ENCODE results near the gene DENND4A.
"Not testable (repeated sequence)": the region's sequence is repeated elsewhere in the genome, so short reads cannot be mapped to it uniquely, and the experiment has no call there.

DENND4A gene

DNA sequence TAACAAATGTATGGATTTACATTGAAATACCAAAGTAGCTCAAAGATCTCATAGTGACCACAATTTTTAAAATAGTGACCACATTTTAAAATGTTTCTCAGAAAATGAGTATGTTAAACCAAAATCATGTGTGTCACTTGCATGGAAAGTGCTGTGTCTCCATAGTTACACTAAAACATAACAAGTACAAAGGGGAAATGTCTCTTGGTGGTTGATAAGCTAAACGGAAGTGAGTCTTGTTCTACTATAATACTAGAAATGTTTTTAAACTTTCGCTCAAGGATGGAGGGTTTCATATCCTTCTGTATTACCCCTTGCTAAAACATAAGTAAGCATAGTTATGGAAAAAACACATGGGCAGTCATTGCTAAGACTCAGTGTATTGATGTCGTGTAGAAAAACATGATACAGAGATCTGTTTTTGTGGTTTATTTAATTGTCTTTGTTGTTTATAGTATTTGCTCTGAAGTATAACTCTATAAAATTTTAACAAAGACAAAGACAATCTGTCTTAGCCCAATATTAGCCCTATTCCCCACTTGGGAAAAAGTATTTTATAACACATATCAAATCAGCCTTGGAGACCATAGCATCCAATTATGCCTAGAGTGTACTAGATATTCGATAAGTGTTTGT, 27.0 kb upstream of the DENND4A start:
- DNase-seq, result no peak

DNA sequence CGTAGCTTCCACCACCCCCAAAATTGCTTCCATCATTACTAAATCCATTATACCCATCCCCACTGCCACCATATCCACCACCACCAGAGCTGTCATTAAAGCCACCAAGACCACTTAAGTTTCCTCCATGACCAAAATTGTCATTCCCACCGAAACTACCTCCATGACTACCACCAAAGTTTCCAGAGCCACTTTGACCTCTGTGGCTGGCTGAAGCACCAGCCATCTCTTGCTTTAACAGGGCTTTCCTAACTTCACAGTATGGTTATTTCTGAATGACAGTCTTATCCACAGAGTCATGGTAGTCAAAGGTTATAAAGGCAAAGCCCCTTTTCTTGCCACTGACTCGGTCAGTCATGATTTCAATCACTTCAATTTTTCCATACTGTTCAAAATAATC, 24.3 kb upstream of the DENND4A start:
- no peak for DNase-seq

DNA sequence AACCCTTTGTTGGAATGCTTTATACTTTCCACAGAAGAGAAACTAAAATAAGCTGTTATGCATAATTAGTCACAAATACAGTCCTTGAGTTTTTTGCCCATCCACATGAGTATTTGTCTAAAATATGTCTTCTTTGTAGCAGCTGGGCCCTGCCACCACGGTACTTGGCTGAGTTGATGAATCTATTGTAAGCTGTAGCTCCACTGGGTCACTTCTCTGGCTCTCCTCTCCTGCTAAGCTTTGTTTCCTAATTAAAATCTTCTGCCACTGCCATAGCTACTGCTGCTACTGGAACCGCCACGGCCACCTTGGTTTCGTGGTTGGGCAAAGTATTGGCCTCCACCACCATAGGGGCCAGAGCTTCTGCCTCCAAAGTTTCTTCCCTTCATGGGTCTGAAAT, 23.9 kb upstream of the DENND4A start:
- DNase-seq, result not testable (repeated sequence)

DNA sequence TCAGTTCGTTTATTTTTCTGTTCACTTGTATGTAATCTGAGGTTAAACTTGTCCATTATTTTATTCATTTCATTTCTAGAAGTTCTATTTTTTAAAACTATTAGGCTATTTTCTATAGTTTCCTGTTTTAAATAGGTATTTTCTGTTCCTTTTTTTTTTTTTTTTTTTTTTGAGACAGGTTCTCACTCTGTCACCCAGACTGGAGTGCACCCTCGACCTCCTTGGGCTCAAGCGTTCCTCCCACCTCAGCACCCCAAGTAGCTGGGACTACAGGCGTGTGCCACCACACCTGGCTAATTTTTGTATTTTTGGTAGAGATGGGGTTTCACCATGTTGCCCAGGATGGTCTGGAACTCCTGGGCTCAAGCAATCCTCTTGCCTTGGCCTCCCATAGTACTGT, 22.2 kb upstream of the DENND4A start:
- not testable (repeated sequence) for DNase-seq

DNA sequence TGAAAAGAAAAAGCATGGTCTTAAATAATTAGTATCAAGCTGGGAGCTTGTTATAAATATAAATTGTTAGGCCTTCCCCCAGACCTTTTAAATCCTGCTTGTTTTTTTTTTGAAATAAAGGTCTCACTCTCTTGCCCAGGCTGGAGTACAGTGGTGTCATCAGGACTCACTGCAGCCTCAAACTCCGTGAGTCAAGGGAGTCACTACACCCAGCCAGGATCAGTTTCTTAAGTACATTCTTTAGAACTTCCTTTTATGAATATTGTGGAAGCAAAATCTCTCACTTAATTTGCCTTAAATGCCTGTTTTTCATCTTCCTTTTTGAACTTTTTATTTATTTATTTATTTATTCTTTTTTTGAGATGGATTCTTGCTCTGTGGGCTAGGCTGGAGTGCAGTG, 20.8 kb upstream of the DENND4A start:
- no peak for DNase-seq

DNA sequence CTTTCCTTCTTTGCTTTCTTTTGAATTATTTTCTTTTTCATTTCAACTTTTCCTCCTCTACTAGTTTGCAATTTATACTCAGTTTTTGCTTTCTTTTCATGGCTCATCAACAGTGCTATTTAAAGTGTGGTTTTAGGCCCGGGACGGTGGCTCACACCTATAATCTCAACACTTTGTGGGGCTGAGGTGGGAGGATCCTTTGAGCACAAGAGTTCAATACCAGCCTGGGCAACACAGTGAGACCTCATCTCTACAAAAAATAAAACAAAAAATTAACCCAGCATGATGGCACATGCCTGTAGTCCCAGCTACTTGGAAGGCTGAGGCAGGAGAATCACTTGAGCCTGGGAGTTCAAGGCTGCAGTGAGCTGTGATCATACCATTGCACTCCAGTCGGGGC, 20.4 kb upstream of the DENND4A start:
- DNase-seq, result no peak

DNA sequence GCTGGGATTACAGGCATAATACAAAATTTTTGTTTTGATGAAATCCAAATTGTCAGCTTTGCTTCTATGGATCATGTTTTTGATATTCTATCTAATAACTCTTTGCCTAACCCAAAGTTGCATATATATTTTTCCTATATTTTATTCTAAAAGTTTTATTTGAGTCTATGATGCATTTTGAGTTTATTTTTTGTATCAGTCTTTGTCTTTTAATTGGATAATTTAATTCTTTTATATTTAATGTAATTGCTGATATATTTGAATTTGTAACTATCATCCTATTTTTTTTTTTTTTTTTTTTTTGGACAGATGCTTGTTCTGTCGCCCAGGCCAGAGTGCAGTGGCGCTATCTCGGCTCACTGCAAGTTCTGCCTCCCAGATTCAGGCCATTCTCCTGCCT, 19.7 kb upstream of the DENND4A start:
- DNase-seq, result no peak

DNA sequence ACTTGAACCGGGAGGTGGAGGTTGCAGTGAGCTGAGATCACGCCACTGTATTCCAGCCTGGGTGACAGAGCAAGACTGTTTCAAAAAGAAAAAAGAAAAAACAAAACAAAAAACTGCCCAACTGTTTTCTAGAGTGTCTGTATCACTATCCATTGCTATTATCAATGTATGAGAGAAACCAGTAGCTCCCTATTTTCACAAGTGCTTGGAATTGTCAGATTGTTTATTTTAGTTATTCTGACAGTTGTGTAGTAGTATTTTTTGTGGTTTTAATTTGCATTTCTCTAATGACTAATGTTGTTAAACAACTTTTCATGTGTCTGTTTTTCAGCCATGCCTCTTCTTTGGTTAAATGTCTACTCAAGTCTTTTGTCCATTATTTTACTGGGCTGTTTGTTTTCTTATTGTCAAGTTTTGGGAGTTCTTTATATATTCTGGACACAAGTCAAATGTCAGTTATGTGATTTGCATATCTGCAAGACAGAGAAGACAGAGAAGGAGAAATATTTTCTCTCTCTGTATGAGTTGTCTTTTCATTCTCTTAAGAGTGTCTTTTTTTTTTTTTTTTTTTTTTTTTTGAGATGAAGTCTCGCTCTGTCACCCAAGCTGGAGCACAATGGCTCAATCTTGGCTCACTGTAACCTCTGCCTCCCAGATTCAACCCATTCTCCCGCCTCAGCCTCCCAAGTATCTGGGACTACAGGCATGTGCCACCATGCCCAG, 19.1 kb upstream of the DENND4A start:
- DNase-seq, result not testable (repeated sequence)

DNA sequence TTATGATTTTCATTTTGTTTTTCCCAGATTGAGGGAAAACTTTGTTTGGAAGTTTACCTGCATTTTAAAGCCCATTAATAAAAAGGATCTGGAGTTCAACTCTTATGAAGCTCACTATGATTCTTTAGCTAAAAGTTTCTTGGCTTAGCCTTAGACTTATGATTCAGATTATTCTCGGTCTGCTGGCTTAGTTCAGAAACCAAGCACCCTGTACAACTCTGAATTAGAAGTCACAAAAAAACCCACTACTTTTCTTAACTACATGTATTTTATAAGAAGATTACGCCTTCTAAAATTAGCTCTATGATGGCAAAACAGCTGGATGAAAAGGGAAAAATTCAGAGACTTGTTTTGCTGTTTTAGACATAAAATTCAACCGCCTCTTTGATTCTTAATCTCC, 14.3 kb upstream of the DENND4A start:
- DNase-seq, result no peak

DNA sequence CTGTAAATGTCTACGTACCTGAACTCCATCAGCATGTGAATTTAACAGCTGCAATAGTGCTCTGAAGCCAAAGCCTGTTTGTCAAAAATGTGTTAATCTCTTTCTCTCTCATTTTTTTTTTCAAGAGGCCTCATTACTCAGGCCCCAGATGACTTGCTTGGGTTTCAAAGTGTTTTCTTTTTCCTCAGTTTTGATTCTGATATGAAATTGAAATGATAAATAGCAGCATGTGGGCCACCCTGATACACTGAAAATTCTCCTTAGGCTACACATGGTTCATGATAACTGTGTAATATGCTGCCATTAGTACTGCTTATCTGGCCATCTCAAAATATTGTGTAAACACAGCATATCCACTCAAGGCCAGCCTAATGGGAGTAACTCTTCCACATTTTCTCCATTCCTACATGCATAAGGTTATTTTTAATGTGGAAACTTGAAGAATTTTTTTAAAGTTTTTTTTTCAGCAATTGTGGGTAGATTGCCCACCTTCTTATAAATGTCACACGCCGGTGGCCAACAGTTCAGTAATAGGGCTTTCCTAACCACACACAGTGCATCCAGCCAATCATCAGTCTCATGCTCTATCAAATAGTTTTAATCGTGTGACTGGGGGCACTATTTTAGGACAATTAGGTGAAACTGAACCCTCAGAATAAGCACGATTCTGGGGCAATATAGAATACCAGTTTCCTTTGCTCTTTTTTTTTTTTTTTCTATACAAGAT, 13.1 kb upstream of the DENND4A start:
- DNase-seq, result no peak

DNA sequence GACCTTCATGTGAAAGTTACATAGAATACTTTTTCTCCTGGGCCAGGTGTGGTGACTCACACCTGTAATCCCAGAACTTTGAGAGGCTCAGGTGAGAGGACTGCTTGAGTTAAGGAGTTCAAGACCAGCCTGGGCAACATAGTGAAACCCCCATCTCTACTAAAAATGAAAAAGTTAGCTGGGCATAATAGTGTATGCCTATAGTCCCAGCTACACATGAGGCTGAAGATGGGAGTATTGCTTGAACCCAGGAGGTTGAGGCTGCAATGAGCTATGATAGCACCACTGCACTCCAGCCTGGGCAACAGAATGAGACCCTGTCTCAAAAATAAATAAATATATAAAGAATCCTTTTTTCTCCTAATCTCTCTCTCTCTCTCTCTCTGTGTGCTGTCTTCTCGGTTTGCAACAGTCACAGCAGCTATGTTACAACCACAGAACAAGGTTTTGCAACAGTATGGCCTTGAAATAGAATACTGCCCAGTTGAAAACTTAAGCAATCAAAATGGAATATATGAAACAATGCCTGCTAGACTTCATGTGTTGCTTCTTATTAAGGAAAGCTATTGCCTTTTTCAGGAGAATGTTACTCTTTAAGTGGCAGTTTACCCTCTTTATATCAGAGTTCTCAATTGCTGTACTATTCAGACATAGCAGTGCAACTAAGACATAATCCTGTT, 12.3 kb upstream of the DENND4A start:
- DNase-seq, result no peak

DNA sequence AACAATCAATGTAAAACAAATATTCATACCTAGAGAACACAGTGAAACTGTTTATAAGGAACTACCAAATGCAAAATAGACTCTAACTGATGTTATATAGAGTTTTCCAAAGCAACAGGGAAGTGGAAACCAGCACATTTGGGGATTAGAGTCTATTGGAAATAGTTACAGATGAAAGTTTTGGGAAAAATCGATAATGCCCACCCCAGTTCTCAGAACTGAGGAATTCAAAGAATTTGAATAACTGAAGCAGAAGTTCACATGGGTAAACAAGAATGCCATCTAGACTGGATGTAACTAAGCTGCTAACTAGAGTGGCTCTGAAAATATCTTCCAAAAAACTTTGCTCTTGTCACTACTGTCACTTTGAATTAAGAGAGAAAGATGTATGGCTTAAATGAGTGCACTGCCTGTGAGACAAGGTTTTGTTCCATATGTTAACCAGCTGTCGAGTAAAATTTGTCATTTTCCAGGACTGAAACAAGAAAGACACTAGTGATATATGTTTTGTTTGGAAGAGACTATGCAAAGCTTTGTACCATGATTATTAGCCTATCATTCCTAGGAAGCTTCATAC, 9.2 kb upstream of the DENND4A start:
- DNase-seq, result no peak

DNA sequence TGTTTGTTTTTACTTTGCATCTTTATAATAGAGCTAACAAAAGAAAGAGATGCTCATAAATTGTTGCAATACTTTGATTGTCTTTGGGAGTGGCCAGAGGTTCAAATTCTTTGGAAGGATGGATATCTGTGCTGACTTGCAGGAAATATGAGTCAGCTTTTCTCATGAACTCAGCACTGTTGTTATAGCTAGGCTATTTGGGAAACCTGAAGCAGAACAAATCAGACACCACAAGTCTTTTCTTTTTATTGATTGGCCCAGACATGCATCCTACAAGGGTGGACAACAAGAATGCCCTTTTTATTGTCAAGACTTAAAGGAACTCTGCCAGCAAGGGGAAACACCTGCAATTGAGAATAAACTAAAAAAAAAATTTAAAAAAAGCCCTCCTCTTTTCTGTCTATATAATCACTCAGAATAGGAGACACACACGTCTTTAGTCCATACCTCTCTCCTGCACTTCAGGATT, 4.6 kb upstream of the DENND4A start:
- DNase-seq, result no peak

DNA sequence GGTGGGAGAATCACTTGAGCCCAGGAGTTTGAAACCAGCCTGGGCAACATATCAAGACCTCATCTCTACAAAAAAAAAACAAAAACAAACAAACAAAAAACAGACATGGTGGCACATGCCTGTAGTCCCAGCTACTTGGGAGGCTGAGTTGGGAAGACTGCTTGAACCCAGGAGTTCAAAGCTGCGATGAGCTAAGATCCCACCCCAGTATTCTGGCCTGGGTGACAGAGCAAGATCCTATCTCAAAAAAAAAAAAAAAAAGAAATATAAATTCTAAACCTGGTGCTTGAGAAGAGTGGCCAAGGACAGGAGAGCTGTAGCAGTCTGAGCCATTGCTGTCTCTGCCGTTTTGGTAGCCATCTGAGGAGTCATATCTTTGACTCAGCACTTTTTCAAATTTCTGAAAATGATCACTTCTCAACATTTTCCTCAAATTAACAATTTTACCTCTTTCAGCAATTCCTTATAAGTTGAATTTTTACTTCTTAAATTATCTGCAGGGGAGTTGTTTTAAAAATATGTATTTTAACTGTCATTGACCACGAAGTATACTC, 3.6 kb upstream of the DENND4A start:
- DNase-seq, result no peak

DNA sequence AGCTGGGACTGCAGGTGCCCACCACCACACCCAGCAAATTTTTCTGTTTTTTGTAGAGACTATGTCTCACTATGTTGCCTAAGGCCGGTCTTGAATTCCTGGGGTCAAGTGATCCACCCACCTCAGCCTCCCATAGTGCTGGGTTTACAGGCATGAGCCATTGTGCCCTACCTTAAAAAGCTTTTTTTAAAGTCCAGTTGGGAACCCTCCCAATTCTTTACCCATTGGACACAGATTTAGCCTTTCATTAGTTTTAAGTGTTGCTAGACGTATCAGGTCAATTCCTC, 1.7 kb upstream of the DENND4A start:
- no peak for DNase-seq

DNA sequence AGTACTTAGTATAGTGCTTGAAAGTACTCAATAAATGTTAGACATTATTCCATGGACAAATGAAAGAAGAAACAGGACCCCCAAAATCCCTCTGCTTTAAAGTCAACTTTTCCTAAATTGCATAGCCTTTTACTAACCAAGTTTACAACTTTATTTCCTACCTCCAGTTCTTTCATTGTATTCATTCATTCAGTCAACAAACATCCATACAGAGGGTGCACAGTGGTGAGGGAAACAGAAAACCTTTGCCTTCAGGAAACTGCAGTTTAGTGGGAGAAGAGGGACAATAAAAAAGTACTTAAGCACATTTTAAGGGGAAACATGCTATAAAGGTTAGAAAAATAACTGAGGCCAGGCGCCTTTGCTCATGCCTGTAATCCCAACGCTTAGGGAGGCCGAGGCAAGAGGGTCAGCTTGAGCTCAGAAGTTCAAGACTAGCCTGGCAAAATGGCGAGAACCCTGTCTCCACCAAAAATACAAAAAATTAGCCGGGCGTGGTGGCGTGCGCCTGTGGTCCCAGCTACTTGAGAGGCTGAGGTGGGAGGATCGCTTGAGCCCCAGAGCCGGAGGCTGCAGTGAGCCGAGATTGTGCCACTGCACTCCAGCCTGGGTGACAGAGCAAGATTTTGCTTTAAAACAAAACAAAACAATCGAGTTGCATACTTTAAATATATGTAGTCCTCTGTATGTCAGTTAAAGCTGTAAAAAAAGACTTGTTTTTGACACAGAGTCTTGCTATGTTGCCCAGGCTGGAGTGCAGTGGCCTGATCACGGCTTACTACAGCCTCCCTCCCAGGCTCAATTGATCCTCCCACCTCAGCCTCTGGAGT, 1.1 kb upstream of the DENND4A start:
- no peak for DNase-seq

DNA sequence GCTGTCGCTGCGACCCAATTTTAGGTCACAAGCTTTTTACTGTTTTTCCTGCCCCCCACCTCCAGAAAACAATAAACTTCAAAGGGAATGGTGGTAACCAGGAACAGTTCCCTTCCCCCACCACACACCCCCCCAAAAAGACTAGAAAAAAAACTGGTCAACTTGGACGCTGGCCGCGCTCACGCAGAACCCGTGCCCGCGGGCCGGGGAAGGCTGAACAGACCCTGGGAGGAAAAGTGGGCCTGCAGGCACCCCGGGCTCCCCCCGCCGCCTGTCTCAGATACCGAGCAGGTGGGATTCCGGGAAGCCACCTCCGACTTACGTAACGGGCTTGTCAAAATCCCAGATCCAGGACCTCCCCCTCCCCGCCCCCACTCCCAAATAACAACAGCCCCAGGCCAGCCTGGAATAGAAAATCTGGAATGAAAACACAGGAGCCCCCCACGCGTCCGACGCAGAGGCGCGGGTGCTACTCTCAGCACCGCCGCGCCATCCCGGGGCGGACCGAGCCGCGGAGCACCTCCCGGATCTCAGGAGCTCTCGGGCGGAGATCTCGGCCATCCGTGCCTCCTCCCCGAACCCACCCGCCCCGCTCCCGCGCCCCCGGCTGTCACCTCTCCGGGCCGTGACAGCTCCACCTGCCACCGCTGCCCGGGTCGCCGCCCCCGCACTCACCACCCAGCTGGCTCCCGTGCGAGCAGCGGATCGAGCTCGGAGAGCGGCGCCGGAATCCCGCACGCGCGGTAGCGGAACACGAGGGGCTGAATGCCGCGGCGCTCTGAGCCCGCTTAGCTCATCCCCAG, 557 bp downstream of the DENND4A start:
- peak in 13 of 14 donors; percentile 50 to 86 (median 75) for DNase-seq

DNA sequence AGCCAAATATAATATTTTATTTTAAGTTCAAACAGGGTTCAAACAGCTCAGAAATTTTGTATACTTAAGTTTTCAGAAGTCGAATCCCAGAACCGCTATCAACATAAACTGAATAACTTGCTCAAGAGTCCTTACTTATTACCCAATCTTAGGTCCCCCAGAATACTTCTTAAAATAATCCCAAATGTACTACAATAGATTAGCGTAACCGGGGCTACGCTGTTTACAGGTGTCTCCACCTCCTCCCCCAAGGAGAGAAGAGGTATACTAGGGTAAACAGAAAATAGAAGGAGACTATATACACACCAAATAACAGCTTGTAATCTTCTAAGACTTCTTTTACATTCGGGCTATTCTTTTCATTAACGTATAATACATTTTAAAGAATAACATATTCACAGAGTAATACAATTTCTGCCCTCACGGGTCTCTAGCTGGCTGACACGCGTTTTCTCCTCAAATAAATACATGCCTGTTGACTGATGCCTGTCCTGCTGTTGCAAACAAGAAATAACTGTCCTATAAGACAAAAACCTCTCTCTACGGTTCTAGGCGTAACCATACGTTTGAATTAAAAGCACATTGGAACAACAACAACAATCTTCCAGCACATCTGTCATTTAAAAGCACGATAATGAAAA, 1.3 kb downstream of the DENND4A start:
- peak in 1 of 14 donors; percentile 43 for DNase-seq

DNA sequence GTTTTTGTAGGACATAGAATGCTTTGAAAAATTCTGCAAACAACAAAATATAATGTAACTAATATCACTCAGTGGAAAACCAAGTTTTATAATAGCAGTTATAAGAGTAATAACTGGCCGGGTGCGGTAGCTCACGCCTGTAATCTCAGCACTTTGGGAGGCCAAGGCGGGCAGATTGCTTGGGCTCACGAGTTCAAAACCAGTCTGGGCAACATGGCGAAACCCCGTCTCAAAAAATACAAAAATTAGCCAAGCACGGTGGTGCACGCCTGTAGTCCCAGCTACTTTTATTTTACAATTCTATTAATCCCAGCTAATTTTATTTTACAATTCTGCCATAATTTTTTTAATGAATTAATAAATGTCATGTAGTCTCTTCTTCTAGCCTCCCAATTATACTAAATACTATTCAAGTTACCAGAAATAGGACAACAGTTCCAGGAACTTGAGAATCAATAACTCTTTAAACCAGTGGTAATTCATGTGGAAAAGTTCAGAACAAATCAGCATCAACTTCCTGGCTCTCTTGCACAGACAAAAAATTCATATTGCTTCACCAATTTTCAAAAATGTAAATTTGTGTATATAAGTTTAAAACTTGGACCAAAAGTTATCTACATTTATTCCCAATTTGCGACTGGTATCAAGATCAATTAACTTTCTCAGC, 2.2 kb downstream of the DENND4A start:
- DNase-seq, result no peak

DNA sequence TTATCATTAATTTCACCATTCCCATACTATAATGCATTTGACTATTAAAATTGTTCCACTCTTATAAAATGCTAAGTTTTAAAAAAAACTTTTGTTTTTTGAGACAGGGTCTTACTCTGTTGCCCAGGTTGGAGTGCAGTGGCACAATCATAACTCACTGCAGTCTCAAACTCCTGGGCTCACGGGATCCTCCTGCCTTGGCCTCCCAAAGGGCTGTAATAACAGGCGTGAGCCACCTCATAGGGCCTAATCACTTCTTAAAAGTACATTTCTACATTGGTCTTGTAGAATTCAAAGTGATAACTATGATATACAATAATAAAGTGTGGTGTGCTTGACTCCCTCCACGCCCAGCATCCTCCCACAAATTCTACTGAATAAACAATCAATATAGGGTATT, 3.0 kb downstream of the DENND4A start:
- no peak for DNase-seq

Data from C1 segment of cervical spinal cord (tissue), 14 donors.